ENCODE results near the gene STX16. TPM values are rescaled to one million over a fixed set of nuclear protein-coding genes. Genes with fewer than 3 reads are reported as not detected.

STX16 gene
- total and polyA plus RNA-seq, 5 donors from 2014 or later, result 22.8 to 190 (median 27.0) TPM

GRCh38 chr20:58651946-58652605 is 993 bp downstream of the STX16 start:
- DNase-seq (peak; percentile 66 to 94 (median 82)), ATAC-seq (ENCODE audit: low read depth in 2 of 2) (peak; percentile 53 to 61)
- H3K27me3 ChIP-seq (ENCODE audit: control insufficient read depth, insufficient read depth, low read length), result no peaks in the 10 kb centered on the region
- H3K27me3 Mint-ChIP-seq, result peaks cover 7% of the 10 kb centered on the region
- peaks cover 53% of the 10 kb centered on the region for H3K4me1 ChIP-seq (ENCODE audit: control insufficient read depth, insufficient read depth, low read length, poor library complexity, severe bottlenecking)
- H3K27ac Mint-ChIP-seq, result peak overlapping the region; percentile 98 to 99 (median 99)
- H3K9me3 ChIP-seq (ENCODE audit: control insufficient read depth in 2 of 2, low read length in 2 of 2), result no peaks in the 10 kb centered on the region
- H3K4me3 Mint-ChIP-seq, result peak overlapping the region; percentile 95 to 99 (median 98)
- H3K36me3 Mint-ChIP-seq, result no peaks in the 10 kb centered on the region
- peak overlapping the region; percentile 90 for H3K4me3 ChIP-seq (ENCODE audit: low read depth, low read length)
- H3K4me1 Mint-ChIP-seq, result peaks cover 18 to 41% (median 27%) of the 10 kb centered on the region in 4 donors
- H3K9me3 Mint-ChIP-seq, result peaks cover 0 to 2% (median 0%) of the 10 kb centered on the region in 7 donors
- peak overlapping the region; percentile 96 for H3K27ac ChIP-seq (ENCODE audit: insufficient read depth, low read length, poor library complexity, severe bottlenecking)
- H3K36me3 ChIP-seq (ENCODE audit: control insufficient read depth, insufficient read depth, low read length), result peaks cover 4% of the 10 kb centered on the region

- H3K9me3 ChIP-seq (ENCODE audit: control insufficient read depth in 2 of 2, low read length in 2 of 2), result no peaks in the 10 kb centered on the region
- H3K4me1 Mint-ChIP-seq, result peaks cover 24 to 47% (median 33%) of the 10 kb centered on the region in 4 donors
- H3K27ac ChIP-seq (ENCODE audit: insufficient read depth, low read length, poor library complexity, severe bottlenecking), result peak overlapping the region; percentile 96
- H3K4me1 ChIP-seq (ENCODE audit: control insufficient read depth, insufficient read depth, low read length, poor library complexity, severe bottlenecking), result peaks cover 60% of the 10 kb centered on the region
- H3K9me3 Mint-ChIP-seq, result peaks cover 0 to 2% (median 0%) of the 10 kb centered on the region in 7 donors
- H3K27me3 Mint-ChIP-seq, result peaks cover 7% of the 10 kb centered on the region
- DNase-seq (peak in 2 of 3 donors; percentile 33 to 37), ATAC-seq (ENCODE audit: low read depth in 2 of 2) (no peak)
- H3K27me3 ChIP-seq (ENCODE audit: control insufficient read depth, insufficient read depth, low read length), result no peaks in the 10 kb centered on the region
- peak overlapping the region; percentile 90 for H3K4me3 ChIP-seq (ENCODE audit: low read depth, low read length)
- no peaks in the 10 kb centered on the region for H3K36me3 Mint-ChIP-seq
- H3K4me3 Mint-ChIP-seq, result peak overlapping the region; percentile 95 to 99 (median 98)
- H3K36me3 ChIP-seq (ENCODE audit: control insufficient read depth, insufficient read depth, low read length), result peaks cover 4% of the 10 kb centered on the region
- H3K27ac Mint-ChIP-seq, result peak overlapping the region; percentile 98 to 99 (median 99)
Measured at GRCh38 chr20:58652606-58653294, 1.7 kb downstream of the STX16 start.

GRCh38 chr20:58654337-58654736 is 3.3 kb downstream of the STX16 start:
- Histone ChIP-seq H3K27ac (ENCODE audit: insufficient read depth, low read length, poor library complexity, severe bottlenecking) (peak overlapping the region; percentile 96), H3K9me3 (ENCODE audit: control insufficient read depth in 2 of 2, low read length in 2 of 2) (no peaks in the 10 kb centered on the region), H3K4me3 (ENCODE audit: low read depth, low read length) (peak overlapping the region; percentile 90), H3K4me1 (ENCODE audit: control insufficient read depth, insufficient read depth, low read length, poor library complexity, severe bottlenecking) (peaks cover 72% of the 10 kb centered on the region), H3K27me3 (ENCODE audit: control insufficient read depth, insufficient read depth, low read length) (no peaks in the 10 kb centered on the region), H3K36me3 (ENCODE audit: control insufficient read depth, insufficient read depth, low read length) (peaks cover 4% of the 10 kb centered on the region)
- ATAC-seq (ENCODE audit: low read depth in 2 of 2), result no peak
- Mint-ChIP-seq H3K36me3 (peaks cover 4% of the 10 kb centered on the region), H3K9me3 (peaks cover 0 to 2% (median 0%) of the 10 kb centered on the region in 7 donors), H3K27me3 (peaks cover 7% of the 10 kb centered on the region), H3K27ac (peak overlapping the region in 2 of 3 donors; percentile 36 to 98), H3K4me3 (peak overlapping the region in 3 of 4 donors; percentile 12 to 99 (median 48)), H3K4me1 (peaks cover 34 to 56% (median 44%) of the 10 kb centered on the region in 4 donors)
- DNase-seq, result no peak

- DNase-seq, result no peak
- Histone ChIP-seq H3K36me3 (ENCODE audit: control insufficient read depth, insufficient read depth, low read length) (peaks cover 4% of the 10 kb centered on the region), H3K4me3 (ENCODE audit: low read depth, low read length) (peak overlapping the region; percentile 90), H3K27me3 (ENCODE audit: control insufficient read depth, insufficient read depth, low read length) (no peaks in the 10 kb centered on the region), H3K27ac (ENCODE audit: insufficient read depth, low read length, poor library complexity, severe bottlenecking) (peak overlapping the region; percentile 96), H3K4me1 (ENCODE audit: control insufficient read depth, insufficient read depth, low read length, poor library complexity, severe bottlenecking) (peaks cover 81% of the 10 kb centered on the region), H3K9me3 (ENCODE audit: control insufficient read depth in 2 of 2, low read length in 2 of 2) (no peaks in the 10 kb centered on the region)
- H3K27me3 Mint-ChIP-seq, result peaks cover 7% of the 10 kb centered on the region
- H3K4me1 Mint-ChIP-seq, result peaks cover 44 to 65% (median 55%) of the 10 kb centered on the region in 4 donors
- H3K27ac Mint-ChIP-seq, result peak overlapping the region; percentile 88 to 99 (median 98)
- H3K9me3 Mint-ChIP-seq, result peaks cover 0 to 2% (median 0%) of the 10 kb centered on the region in 7 donors
- ATAC-seq (ENCODE audit: low read depth in 2 of 2), result no peak
- H3K36me3 Mint-ChIP-seq, result peaks cover 4% of the 10 kb centered on the region
- peak overlapping the region; percentile 58 to 93 (median 66) for H3K4me3 Mint-ChIP-seq
Measured at GRCh38 chr20:58655328-58656107, 4.4 kb downstream of the STX16 start.

- H3K4me3 ChIP-seq (ENCODE audit: low read depth, low read length), result peak overlapping the region; percentile 90
- peaks cover 4% of the 10 kb centered on the region for H3K36me3 ChIP-seq (ENCODE audit: control insufficient read depth, insufficient read depth, low read length)
- Mint-ChIP-seq H3K4me1 (peaks cover 47 to 79% (median 66%) of the 10 kb centered on the region in 4 donors), H3K9me3 (no peaks in the 10 kb centered on the region), H3K4me3 (peak overlapping the region; percentile 58 to 93 (median 69)), H3K36me3 (peaks cover 4% of the 10 kb centered on the region), H3K27ac (peak overlapping the region; percentile 88 to 99 (median 98)), H3K27me3 (peaks cover 7% of the 10 kb centered on the region)
- H3K27ac ChIP-seq (ENCODE audit: insufficient read depth, low read length, poor library complexity, severe bottlenecking), result peak overlapping the region; percentile 96
- H3K4me1 ChIP-seq (ENCODE audit: control insufficient read depth, insufficient read depth, low read length, poor library complexity, severe bottlenecking), result peaks cover 89% of the 10 kb centered on the region
- DNase-seq (no peak), ATAC-seq (ENCODE audit: low read depth in 2 of 2) (no peak)
- no peaks in the 10 kb centered on the region for H3K9me3 ChIP-seq (ENCODE audit: control insufficient read depth in 2 of 2, low read length in 2 of 2)
- H3K27me3 ChIP-seq (ENCODE audit: control insufficient read depth, insufficient read depth, low read length), result no peaks in the 10 kb centered on the region
Measured at GRCh38 chr20:58656831-58657230, 5.7 kb downstream of the STX16 start.

- Mint-ChIP-seq H3K27me3 (peaks cover 7% of the 10 kb centered on the region), H3K27ac (peak overlapping the region; percentile 88 to 99 (median 98)), H3K9me3 (no peaks in the 10 kb centered on the region), H3K4me1 (peaks cover 51 to 83% (median 66%) of the 10 kb centered on the region in 4 donors), H3K36me3 (peaks cover 4% of the 10 kb centered on the region), H3K4me3 (peak overlapping the region; percentile 58 to 93 (median 69))
- Histone ChIP-seq H3K36me3 (ENCODE audit: control insufficient read depth, insufficient read depth, low read length) (peaks cover 4% of the 10 kb centered on the region), H3K4me3 (ENCODE audit: low read depth, low read length) (peak overlapping the region; percentile 90), H3K27ac (ENCODE audit: insufficient read depth, low read length, poor library complexity, severe bottlenecking) (peak overlapping the region; percentile 96), H3K4me1 (ENCODE audit: control insufficient read depth, insufficient read depth, low read length, poor library complexity, severe bottlenecking) (peaks cover 92% of the 10 kb centered on the region), H3K9me3 (ENCODE audit: control insufficient read depth in 2 of 2, low read length in 2 of 2) (no peaks in the 10 kb centered on the region), H3K27me3 (ENCODE audit: control insufficient read depth, insufficient read depth, low read length) (no peaks in the 10 kb centered on the region)
- DNase-seq (no peak), ATAC-seq (ENCODE audit: low read depth in 2 of 2) (no peak)
Measured at GRCh38 chr20:58657262-58657661, 6.2 kb downstream of the STX16 start.

GRCh38 chr20:58657986-58658385 is 6.9 kb downstream of the STX16 start:
- H3K4me1 Mint-ChIP-seq, result peaks cover 51 to 84% (median 64%) of the 10 kb centered on the region in 4 donors
- peaks cover 5% of the 10 kb centered on the region for H3K36me3 Mint-ChIP-seq
- Histone ChIP-seq H3K9me3 (ENCODE audit: control insufficient read depth in 2 of 2, low read length in 2 of 2) (no peaks in the 10 kb centered on the region), H3K4me1 (ENCODE audit: control insufficient read depth, insufficient read depth, low read length, poor library complexity, severe bottlenecking) (peaks cover 95% of the 10 kb centered on the region), H3K27me3 (ENCODE audit: control insufficient read depth, insufficient read depth, low read length) (no peaks in the 10 kb centered on the region), H3K27ac (ENCODE audit: insufficient read depth, low read length, poor library complexity, severe bottlenecking) (peak overlapping the region; percentile 96), H3K4me3 (ENCODE audit: low read depth, low read length) (peak overlapping the region; percentile 90), H3K36me3 (ENCODE audit: control insufficient read depth, insufficient read depth, low read length) (peaks cover 4% of the 10 kb centered on the region)
- ATAC-seq (ENCODE audit: low read depth in 2 of 2) (no peak), DNase-seq (no peak)
- no peaks in the 10 kb centered on the region for H3K27me3 Mint-ChIP-seq
- peak overlapping the region; percentile 88 to 100 (median 99) for H3K27ac Mint-ChIP-seq
- H3K4me3 Mint-ChIP-seq, result peak overlapping the region; percentile 59 to 93 (median 69)
- H3K9me3 Mint-ChIP-seq, result no peaks in the 10 kb centered on the region

Measured in CD4-positive, CD25-positive, alpha-beta regulatory T cell (primary cell).